IMR-90 (cell line): Measurements from ENCODE around the gene TEX11.
"Not testable (repeated sequence)": the region's sequence is repeated elsewhere in the genome, so short reads cannot be mapped to it uniquely, and the experiment has no call there.

ENCODE experiments used
- CEBPB ChIP-seq: IDR thresholded peaks from 2 replicates; pipeline ENCODE4 v1.6.1; 2012; ENCODE audit warnings: low read depth, low read length, improper control_type of control experiment
- CTCF ChIP-seq: conservative IDR thresholded peaks from 2 replicates; pipeline ENCODE4 v1.5.1; 2012; ENCODE audit warnings: mild to moderate bottlenecking, low read depth, low read length, improper control_type of control experiment
- MXI1 ChIP-seq: IDR thresholded peaks from 2 replicates; pipeline ENCODE4 v1.6.1; 2012; ENCODE audit warnings: low read depth, mild to moderate bottlenecking, low read length, moderate library complexity, borderline replicate concordance

- TF ChIP-seq CTCF, MXI1, CEBPB: not testable (repeated sequence)
Measured at GRCh38 chrX:70569922-70570576, 338.5 kb downstream of the TEX11 start.
